LoVo (cell line): ENCODE data around the gene SNX8.

Experiments used
- DNase-seq: peaks from one replicate; pipeline ENCODE4 v3.0.0-alpha.2; 2016; ENCODE audit warnings: low spot score

The SNX8 gene

DNA sequence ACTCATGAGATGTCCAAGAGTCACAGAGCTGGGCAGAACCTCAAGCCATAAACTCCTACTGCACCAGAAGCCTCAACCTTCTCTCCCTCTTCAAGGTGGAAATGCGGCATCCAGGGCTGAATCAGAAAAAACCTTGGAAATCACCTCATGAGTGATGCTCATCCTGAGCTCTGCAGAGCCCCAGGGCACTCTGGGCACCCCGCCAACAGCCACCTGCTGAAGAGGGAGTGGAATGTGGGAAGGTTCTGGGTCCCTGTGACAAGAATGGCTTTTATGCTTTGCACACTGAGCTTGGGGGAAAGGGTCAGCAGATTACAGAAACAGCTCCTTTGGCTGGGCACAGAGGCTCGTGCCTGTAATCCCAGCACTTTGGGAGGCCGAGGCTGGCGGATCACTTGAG lies 53.4 kb downstream of the SNX8 start:
- DNase-seq, result peak; percentile 69

DNA sequence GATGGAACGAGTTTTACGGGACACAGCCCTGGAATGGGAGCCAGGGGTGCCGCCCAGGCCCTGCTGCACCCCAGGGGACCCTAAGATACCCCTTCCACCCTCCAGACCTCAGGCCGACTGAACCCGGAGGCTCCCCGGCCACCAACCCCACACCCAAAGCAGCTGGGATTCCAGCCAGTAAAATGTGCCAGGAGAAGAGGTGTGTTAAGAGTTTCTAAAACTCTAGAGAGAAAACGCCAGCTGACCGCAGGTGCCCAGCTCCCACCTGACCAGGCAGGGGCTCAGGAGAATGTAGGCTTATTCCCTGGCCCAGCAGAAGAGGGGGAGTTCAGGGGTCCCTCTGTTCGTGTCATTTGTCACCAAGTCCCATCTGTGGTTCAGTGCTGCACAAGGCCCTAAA lies 54.8 kb downstream of the SNX8 start:
- DNase-seq, result no peak

DNA sequence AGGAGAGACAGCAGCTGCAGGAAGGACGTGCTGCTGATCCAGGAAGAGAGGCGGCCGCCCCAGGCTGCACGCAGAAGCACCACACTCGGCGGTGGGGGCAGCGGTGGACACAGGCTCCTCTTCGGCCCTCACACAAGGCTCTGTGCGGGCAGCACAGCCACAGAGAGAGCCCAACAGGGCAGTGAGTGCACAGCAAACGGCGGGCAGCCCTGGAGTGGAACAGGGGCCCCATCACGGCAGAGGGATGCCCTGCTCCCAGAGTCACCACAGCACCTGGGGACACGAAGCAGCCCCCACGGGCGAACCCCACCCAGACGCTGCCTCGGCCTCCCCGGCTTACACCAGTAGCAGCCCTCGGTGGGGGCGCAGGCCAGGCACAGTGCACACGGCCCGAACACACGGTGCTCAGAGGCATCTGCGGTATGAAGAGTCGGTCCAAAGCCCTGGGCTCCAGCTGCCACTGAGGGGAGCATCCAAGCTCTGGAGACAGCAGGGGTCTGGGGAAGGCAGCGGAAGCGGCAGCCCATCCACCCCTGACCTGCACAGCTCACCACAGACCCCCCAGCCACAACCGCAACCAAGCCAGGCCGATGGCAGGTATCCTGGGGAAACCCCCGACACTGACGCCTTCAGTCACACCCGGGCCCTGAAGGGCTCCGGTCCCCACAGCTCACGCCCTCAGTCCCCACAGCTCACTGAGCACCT lies 55.4 kb downstream of the SNX8 start:
- no peak for DNase-seq

DNA sequence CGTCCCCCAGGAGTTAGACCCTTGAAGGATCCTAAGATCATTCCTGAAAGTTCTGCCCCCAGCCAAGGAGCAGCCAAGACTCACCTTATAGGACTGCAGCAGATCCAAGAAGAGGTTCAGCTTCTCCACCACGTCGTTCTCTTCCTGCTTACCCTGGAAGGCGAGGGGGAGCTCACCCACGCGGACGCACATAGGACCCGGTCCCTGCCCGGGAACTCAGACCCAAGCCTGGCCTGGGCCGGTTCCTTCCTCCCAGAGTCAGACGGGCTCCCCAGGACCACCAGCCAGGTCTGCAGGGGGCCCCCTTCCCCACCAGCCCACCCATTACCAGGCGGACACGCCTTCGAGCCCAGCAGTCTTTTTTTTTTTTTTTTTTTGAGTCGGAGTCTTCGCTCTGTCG lies 56.6 kb downstream of the SNX8 start:
- DNase-seq, result no peak

DNA sequence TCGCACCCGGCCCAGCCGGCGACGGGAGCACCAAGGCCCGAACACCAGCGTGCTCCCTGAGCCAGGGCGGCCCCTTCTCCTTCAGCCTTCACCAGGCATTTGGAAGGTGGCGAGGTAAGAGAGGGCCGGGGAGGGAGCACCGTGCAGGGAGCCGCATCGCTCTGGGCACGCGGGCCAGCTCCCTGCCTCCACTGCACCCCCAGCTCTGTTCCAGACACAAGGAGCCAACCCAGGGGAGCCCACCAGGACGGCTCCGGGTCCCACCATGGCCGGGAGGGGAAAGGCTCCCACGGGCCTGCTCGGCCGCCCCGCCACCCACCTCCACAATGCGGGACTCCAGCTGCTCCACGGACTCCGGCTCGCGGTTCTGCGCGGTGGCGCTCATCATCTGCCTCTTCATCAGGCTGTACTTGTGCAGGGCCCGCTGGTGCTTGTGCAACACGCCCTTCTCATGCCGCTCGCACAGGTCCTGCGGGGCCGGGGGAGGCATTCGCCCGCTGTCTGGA lies 57.1 kb downstream of the SNX8 start:
- no peak for DNase-seq

DNA sequence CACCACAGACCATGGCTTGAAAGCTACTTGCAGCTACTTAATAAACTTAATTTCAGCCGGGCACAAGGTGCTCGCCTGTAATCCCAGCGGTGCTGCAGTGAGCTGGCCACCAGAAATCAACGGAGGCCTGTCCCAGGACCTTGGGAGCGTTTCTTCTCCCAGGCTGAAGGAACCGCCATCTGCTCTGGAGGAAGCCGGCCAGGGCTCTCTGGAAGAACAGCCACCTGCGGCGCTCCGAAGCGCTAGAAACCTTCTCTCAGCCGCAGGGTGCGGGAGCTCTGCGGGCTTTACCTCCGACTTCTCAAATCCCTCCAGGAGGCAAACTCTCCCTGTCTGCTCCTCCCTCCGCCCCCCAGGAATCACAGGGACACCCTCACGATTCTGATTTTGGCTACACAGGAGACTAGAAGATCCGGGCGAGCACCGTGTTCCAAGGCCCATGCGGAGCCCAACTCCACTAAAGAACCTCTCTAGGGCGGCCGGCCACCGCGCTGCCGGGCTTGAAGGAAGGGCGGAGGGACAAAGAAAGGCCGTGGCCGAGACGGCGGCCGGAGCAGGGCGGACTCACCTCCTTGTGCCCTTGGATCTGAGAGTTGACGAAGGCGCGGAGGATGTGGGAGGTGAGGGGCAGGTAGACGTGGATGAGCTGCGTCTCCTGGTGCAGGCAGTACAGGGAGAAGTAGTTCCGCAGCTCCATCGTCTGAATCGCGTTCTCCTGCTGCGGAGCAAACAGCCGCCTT lies 57.8 kb downstream of the SNX8 start:
- no peak for DNase-seq

DNA sequence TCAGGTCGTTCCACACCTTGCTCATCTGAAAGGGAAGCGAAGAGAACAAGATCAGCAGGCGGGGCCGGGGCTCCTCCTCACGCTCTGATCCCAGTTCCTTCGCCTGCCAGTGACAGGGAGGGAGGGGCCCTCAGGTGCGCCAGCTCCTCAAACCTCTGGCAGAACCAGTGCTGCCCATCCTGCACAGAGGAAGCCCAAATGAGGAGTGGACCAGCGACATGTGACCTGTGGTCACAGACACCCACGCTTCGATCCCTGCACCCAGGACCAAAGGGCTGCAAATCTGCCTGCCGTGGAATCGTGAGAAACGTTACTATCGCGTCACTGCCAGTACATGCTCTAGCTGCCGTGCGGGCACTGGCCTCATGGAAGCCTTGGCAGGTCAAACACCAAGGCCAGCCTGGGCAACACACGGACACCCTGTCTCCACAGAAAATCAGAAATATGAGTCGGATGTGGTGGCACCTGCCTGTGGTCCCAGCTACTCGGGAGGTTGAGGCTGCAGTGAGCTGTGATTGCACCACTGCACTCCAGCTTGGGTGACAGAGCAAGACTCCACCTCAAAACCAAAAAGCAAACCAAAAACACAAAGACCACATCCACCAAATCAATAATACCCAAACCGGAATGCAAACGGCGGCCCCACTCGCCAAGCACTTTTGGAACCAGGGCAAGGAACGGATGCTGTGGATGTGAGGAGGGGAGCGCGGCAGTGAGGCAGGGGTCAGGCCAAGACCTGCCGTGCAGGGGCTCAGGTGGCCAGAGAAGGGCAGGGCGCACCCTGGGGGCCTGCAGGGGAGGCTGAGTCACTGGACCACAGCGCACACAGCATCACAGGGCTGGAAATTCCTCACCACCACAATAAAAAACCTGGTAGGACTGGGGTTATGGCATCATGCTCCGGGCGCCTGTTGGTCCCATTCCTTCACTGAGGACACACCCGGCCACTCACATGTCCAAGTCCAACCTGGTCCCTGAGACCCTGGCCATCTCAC lies 58.8 kb downstream of the SNX8 start:
- DNase-seq, result peak; percentile 34

DNA sequence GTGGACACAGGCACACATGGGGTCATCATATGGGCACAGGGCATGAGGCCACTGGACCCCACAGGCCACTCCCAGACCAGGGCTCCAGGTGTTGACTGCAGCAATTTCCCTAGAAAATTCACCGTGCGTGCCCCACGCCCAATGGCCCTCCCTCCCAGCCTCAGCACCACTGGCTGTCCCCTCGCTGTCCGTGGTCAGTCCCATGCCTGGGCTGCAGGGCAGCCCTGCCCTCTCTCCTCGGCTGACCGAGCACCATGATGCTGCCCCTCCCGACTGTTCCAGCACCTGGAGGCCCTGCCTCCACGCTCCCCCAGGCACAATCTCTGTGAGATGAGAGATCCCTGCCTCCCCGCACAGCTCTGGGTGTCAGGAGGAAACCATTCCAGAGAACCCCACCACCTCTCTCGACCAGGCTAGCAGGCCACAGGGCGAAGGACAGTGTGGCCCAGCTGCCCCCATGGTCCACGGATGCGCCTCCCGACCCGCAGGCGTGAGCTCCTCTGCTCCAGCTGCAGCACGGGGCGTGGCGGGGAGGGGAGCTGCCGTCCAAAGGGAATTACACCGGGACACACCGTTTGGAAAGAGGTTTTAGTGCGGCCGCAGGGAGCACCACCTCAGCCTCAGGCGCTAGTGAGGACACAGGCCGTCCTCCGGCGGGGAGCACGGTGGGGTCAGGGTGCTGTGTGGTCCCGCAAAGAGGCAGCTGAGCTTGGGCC lies 59.7 kb downstream of the SNX8 start:
- DNase-seq, result no peak

DNA sequence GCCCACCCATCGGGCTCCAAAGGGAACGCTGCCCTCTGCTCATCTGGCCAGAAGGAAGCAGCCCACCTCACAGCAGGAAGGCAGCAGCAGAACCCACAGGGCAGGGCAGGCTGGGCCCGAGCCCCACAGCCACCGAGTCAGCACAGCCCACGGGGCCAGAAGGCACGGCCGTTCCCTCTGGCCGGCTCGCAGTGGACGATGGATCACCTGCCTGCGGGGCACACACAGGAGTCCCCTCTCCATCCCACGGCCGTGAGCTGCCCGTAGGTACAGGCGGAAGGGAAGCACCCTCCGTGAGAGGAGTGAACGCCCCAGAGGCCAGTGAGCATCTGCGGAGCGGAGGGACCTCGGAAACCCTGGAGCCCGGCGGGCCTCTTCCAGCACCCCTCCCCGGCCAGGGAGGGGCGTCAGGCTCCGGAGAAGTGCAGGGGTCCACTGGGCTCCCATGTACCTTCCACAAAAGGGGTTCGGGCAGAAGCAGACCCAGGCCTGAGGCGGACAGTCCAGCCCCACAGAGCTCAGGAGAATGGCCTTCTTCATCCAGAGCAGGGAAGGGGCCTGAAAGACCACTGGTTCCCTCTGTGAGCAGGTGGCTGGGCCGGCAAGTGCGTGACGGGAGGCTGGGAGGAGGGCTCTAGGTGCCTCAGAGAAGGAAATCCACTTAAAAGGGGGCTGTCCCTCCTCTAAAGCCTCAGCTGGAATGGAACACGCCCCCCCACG lies 60.6 kb downstream of the SNX8 start:
- no peak for DNase-seq

DNA sequence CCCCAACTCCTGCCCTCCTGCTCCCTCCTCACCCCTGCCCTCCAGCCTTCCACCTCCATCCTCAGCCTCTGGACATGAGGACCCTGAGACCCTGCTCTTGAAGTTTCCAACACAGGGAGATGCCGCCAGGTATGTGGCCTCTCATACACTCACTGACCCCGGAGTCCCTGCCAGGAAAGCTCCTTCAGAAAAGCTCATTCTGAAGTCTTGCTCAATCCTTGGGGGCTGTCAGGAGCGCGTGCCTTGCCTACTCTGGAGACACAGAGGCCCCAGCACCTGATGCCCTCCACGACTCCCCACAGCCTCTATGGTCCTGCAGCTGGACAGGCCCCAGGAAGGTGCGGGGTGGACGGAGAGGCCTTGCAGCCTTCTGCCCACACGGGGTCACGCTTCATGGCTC lies 61.2 kb downstream of the SNX8 start:
- no peak for DNase-seq

DNA sequence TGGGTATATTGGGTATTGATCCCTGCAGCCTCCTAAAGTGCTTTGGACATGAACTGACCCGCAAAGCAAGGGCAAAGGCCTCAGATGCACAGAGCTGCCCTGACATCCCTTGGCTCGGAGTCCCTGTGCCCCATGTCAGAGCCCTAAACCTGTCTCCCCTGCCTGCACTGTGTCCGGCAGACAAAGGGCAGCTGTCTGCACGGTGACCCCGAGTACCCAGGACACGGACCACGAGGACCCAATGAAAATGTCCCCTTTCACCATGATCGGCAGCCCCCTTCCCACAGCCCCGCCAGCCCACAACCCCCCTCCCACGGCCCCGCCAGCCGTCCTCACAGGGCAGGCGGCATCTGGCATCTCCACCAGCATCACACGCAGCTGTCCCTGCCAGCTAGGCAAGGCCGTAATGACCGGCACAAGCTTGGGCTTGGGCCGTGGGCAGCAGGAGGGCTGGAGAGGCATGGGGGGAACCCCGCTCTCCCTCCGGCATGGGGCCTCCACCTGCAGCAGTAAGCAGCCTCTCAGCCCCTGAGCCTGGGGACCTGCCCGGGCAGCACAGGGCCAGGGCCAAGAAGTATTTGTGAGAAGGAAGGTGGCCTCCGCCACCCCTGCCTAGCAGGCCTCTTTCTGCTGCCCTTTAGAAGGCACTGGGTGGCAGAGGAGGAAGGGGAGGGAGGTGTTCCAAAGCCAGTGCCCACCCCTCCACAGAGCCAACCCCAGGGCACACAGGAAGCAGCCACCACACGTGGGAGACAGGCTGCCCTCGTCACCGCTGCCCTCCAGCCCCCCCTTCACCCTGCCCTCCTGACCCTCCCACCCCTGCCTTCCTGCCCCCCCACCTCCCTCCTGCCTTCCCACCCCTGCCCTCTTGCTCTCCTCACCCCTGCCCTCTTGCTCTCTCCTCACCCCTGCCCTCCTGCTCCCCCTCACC lies 62.1 kb downstream of the SNX8 start:
- DNase-seq, result no peak

DNA sequence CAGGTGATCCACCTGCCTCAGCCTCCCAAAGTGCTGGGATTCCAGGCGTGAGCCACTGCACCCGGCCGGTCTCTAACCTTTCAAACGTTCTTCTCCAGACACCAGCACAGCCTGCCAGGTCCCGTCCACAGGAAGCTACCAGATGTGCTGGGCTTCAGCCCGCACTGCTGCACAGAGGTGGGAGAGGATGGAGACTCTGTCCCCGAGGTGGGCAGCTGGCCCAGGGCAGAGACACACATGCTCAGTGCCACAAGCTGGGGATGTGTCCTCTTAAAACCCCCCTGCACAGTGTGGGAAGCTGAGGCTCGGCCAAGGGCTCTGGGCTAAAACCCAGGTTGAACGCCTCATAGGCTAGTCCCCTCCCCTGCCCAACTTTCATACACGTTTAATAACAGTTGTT lies 62.9 kb downstream of the SNX8 start:
- DNase-seq, result no peak

DNA sequence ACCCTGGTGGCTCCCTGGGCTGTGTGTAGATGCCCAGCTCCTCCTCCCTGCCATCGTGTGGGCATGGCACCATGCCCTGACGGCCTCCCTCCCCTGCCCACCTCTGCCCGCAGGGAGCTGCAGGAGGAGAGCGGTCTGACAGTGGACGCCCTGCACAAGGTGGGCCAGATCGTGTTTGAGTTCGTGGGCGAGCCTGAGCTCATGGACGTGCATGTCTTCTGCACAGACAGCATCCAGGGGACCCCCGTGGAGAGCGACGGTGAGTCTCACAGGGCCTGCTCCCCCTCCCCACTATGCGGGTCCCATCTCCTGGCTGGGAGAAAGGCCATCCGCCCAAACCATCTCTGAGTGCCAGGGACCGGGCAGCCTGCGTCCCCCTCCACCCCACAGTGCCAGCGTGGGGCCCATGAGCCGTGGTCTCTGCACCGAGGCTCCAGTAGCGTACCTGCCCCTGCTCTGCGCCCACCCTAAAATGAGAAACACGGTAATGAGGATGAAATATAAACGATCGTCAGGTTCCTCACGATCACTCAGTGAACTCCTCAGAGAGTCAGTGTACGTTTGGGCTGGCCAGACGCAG lies 64.4 kb downstream of the SNX8 start:
- no peak for DNase-seq

DNA sequence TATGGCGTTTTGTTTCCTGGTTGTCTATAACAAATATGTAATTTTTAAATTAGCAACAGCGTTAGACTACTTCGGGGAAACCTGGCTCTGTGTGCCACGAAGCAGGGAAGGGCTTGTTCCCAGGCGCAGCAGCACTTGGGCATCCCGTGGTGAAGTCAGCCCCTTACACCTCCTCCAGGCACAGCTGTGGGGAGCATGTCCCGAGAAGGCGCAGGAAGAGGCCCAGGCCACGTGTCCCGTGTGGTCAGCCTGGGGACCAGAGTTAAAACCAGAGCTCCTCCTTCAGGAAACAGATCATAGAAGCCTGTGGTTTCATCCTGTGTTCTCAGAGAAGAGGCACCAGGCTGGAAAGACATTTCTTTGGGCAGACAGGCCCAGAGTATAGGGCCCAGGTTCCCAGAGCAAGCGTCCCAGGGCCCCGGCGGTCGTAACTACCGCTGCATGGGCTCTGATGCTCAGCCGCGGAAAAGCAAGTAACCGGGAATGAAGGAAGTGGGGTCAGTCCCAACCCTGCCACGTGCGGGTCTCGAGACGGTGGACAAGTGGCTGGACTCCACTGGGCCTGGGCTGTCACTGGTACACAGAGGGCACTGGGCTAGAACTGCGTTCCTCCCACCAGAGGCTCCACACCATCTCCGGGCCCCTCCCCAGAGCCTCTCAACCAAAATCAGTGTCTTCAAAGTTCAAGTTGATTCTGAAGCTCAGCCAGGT lies 65.1 kb downstream of the SNX8 start:
- DNase-seq, result no peak

DNA sequence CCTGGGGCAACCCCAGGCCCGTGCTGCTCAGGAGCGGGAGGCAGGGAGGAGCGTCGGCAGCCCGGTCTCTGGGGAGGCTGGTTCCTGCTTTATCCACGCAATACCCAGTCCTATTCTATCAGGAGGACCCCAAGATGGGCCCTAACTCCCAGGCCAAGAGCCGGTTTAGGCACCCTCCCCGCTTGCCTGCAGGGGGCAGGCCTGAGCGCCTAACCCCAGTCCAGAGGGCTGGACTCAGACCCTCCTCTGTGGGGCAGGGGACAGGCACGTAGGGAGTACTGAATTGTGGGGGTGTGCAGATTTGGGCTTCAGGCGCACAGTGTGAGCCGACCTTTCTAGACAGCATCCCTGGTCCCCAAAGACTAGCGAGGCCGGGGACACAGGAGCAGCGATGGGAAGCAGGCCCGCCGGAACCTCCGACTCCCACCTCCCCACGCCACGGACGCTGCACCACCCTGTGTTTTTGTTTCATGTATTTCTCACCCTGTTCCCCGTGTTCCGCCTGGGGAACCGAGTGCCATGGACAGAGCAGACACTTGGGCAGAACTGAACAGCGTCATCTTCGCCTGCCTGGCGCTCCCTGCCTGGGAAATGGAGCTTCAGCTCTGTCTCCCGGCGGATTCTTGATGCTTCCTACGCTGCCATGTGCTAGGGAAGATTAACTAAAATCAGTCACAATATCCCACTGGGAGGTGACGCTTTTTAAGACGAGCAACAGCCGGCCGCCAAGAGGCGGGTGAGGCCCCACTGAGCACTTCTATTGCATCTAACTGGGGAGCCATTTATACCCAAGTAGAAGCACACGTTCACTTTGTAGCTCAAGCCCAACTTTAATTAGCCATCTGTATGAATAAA lies 66.9 kb downstream of the SNX8 start:
- DNase-seq, result no peak

DNA sequence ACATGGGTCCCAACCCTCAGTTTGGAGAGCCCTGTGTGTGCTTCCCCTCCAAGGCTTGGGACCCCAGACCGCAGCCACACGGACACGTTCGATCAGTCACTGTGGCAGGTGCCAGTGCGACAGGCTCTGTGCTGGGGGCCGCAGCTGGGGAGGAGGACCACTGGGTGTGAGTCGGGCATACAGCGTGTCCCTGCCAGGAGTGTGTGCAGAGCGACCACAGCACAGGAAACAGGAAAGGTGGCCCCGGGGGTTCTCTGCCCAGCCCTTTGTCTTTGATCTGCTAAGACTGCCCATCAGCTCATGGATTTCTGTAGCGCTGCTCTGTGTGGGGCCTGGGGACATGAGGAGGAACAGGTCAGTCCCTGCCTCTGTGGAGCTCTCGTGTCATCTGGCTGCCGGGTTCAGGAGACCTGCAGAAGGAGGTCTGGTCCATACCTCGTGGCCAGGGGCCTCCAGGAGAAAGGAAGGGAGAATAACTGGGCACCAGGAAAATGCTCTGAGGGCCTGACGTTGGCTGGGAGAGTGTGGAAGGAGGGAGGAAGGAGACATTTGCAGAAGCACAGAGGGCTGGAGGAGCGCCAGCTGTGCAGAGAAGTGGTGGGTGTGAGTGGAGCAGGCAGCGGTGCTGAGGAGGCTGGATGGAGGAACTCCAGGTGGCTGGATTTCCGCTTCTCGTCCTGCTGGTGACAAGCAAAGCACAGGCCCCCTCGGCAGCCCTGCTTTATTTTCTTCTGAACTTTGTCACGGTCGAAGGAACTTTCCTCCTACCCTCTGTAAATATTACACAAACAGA lies 68.2 kb downstream of the SNX8 start:
- no peak for DNase-seq

DNA sequence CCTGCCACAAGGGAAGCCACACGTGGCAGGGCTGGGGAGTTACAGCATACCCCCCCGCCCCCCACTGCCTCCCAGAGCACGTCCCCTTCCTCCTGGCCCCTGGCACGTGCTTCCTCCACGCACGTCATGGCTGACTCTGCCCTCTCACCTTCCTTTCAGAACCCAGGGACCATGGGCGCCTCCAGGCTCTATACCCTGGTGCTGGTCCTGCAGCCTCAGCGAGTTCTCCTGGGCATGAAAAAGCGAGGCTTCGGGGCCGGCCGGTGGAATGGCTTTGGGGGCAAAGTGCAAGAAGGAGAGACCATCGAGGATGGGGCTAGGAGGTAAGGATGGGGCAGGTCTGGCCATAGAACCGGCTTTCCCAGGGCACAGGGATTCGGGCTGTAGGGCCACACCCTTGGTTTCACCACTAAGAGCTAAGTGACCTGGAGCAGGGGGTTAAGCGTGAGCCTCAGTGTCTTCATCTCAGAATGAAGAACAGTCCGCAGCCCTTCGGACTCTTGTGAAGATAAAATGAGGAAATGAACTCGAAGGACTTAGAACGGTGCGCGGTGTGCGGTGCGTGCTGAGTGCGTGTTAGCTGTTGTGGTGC lies 69.7 kb downstream of the SNX8 start:
- DNase-seq, result no peak
